A673 (cell line): ENCODE measurements around the gene BTNL2. TPM values are rescaled to one million over a fixed set of nuclear protein-coding genes. Genes with fewer than 3 reads are reported as not detected.

Experiments used
- BruUV-seq: library from RNA; stranded (reverse); fragments of 400-500 nt; replicated peaks from 2 replicates; lab custom pipeline; 2021; lab: Mats Ljungman, UMichigan
- CTCF ChIA-PET: fragments of 300-600 bp; sonication (Branson Sonifier 250); formaldehyde crosslinking; loops from one replicate; lab custom pipeline; 2022; ENCODE audit warnings: antibody characterized with exemption; lab: Charles Lee
- POLR2A ChIA-PET: fragments of 300-600 bp; sonication (Branson Sonifier 250); formaldehyde crosslinking; loops from one replicate; lab custom pipeline; 2022; ENCODE audit warnings: antibody characterized with exemption; ENCODE audit not compliant: low non-redundant PET; lab: Charles Lee
- DNase-seq: peaks from one replicate; pipeline ENCODE4 v3.0.0-alpha.2; 2015; ENCODE audit warnings: low spot score
- H3K27ac ChIP-seq: fragments of 200-600 bp; sonication (generic); 2 replicates; pipeline ENCODE4 v1.5.1; 2016; ENCODE audit warnings: mixed run types, low read depth, mild to moderate bottlenecking, mixed read lengths, antibody characterized with exemption, low read length; ENCODE audit not compliant: poor library complexity, severe bottlenecking
- H3K27me3 ChIP-seq: fragments of 200-600 bp; sonication (generic); replicated peaks from 2 replicates; pipeline ENCODE4 v1.6.1; 2017; ENCODE audit warnings: mixed run types, low read depth, mild to moderate bottlenecking, mixed read lengths, antibody characterized with exemption, low read length; ENCODE audit not compliant: insufficient read depth, poor library complexity
- H3K36me3 ChIP-seq: fragments of 200-600 bp; sonication (generic); 2 replicates; pipeline ENCODE4 v1.6.1; 2016; ENCODE audit warnings: mixed run types, mild to moderate bottlenecking, mixed read lengths, antibody characterized with exemption, low read length; ENCODE audit not compliant: insufficient read depth, poor library complexity, severe bottlenecking
- H3K4me1 ChIP-seq: fragments of 200-600 bp; sonication (generic); 2 replicates; pipeline ENCODE4 v1.6.1; 2017; ENCODE audit warnings: mixed run types, mild to moderate bottlenecking, mixed read lengths, antibody characterized with exemption, low read length; ENCODE audit not compliant: insufficient read depth, poor library complexity, severe bottlenecking
- H3K4me3 ChIP-seq: fragments of 200-600 bp; sonication (generic); 2 replicates; pipeline ENCODE4 v1.5.1; 2016; ENCODE audit warnings: low read depth, mixed run types, mild to moderate bottlenecking, mixed read lengths, low read length; ENCODE audit not compliant: poor library complexity, severe bottlenecking
- H3K9me3 ChIP-seq: fragments of 200-600 bp; sonication (generic); 2 replicates; pipeline ENCODE4 v1.6.1; 2016; ENCODE audit warnings: mixed run types, low read depth, mild to moderate bottlenecking, mixed read lengths, antibody characterized with exemption, low read length; ENCODE audit not compliant: poor library complexity, severe bottlenecking
- EZH2 ChIP-seq: fragments of 200-600 bp; sonication (generic); IDR thresholded peaks from 2 replicates; pipeline ENCODE4 v1.6.1; 2017; ENCODE audit warnings: borderline replicate concordance, low read depth, mild to moderate bottlenecking, mixed read lengths, antibody characterized with exemption, low read length; ENCODE audit not compliant: poor library complexity, severe bottlenecking
- intact Hi-C: fragments of 100-400 bp; cut with micrococcal nuclease; formaldehyde crosslinking; loops from one replicate; pipeline ENCODE4 v1.10.0; 2022; ENCODE audit not compliant: unreplicated experiment
- total RNA-seq: library from RNA; stranded (reverse); gene quantifications from 2 replicates; pipeline ENCODE4 v1.2.3, GENCODE V29; 2021
- TF ChIP-seq, protein P1 (sequence below): fragments of 300-800, 200-600 bp; sonication (generic); conservative IDR thresholded peaks from 2 replicates; pipeline ENCODE4 v1.5.1; 2017; ENCODE audit warnings: low read depth, mild to moderate bottlenecking, antibody characterized with exemption, low read length, moderate library complexity, mixed read lengths

The BTNL2 gene
- total RNA-seq, 1 experiment from 2014 or later: not detected

- Histone ChIP-seq H3K27ac (no peak overlapping the region), H3K4me3 (no peak overlapping the region), H3K36me3 (no peaks in the 10 kb centered on the region), H3K9me3 (no peaks in the 10 kb centered on the region), H3K4me1 (no peaks in the 10 kb centered on the region), H3K27me3 (peaks cover 3% of the 10 kb centered on the region)
- BruUV-seq: no TSS peak
- TF ChIP-seq EZH2: no peak
- TF ChIP-seq, protein P1, sequence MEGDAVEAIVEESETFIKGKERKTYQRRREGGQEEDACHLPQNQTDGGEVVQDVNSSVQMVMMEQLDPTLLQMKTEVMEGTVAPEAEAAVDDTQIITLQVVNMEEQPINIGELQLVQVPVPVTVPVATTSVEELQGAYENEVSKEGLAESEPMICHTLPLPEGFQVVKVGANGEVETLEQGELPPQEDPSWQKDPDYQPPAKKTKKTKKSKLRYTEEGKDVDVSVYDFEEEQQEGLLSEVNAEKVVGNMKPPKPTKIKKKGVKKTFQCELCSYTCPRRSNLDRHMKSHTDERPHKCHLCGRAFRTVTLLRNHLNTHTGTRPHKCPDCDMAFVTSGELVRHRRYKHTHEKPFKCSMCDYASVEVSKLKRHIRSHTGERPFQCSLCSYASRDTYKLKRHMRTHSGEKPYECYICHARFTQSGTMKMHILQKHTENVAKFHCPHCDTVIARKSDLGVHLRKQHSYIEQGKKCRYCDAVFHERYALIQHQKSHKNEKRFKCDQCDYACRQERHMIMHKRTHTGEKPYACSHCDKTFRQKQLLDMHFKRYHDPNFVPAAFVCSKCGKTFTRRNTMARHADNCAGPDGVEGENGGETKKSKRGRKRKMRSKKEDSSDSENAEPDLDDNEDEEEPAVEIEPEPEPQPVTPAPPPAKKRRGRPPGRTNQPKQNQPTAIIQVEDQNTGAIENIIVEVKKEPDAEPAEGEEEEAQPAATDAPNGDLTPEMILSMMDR: no peak
- intact Hi-C loops: no loop called here
- no peak for DNase-seq
- CTCF ChIA-PET: no interaction called here
- POLR2A ChIA-PET: no interaction called here
Observed at GRCh38 chr6:32355018-32355417, 52.0 kb downstream of the BTNL2 start.

DNA sequence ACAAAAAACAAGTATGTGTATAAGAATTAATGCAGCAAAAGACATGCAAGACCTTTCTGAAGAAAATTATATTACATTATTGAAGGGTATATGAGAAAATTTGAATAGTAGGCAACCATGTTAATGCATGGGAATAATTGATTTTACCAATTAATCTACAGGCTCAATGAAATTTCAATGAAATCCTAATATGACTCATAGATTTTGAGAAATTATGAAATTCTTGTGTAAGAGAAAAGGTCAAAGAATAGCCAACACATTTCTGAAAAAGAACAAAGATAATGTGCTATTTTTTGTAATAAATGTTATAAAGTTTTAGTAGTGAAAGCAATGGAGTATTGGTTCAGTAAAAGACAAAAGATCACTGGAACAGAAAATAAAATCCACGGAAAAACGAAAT, 53.6 kb downstream of the BTNL2 start:
- POLR2A ChIA-PET: no interaction called here
- BruUV-seq: no TSS peak

More for the DNA sequence above, 53.6 kb downstream of the BTNL2 start:
- CTCF ChIA-PET: no interaction called here
- no peak overlapping the region for H3K4me3 ChIP-seq
- H3K9me3 ChIP-seq: no peaks in the 10 kb centered on the region
- H3K27me3 ChIP-seq: peaks cover 8% of the 10 kb centered on the region
- H3K27ac ChIP-seq: no peak overlapping the region
- intact Hi-C loops: no loop called here
- no peak for TF ChIP-seq EZH2
- TF ChIP-seq, protein P1: no peak
- DNase-seq: no peak
- no peaks in the 10 kb centered on the region for H3K4me1 ChIP-seq
- H3K36me3 ChIP-seq: no peaks in the 10 kb centered on the region

Other genes with a start within 250 kb of the BTNL2 start
- gene EGFL8, start 242.6 kb downstream of the BTNL2 start, total RNA-seq: 31.3 and 32.4 TPM in 2 replicates
- 102 and 108 TPM in 2 replicates for gene AGPAT1, start 231.1 kb downstream of the BTNL2 start, total RNA-seq
- 62.9 and 67.0 TPM in 2 replicates for gene RNF5, start 228.8 kb downstream of the BTNL2 start, total RNA-seq
- 13.3 and 18.8 TPM in 2 replicates for gene AGER, start 222.9 kb downstream of the BTNL2 start, total RNA-seq
- gene PBX2, start 217.0 kb downstream of the BTNL2 start, total RNA-seq: 84.0 and 97.2 TPM in 2 replicates
- gene GPSM3, start 214.5 kb downstream of the BTNL2 start, total RNA-seq: 4.8 and 6.0 TPM in 2 replicates
- 2.4 and 2.8 TPM in 2 replicates for gene NOTCH4, start 183.1 kb downstream of the BTNL2 start, total RNA-seq
- gene TSBP1, start 35.3 kb downstream of the BTNL2 start, total RNA-seq: not detected in 2 replicates
- not detected in 2 replicates for gene HLA-DRA, start 32.7 kb upstream of the BTNL2 start, total RNA-seq
- gene HLA-DRB5, start 123.1 kb upstream of the BTNL2 start, total RNA-seq: not detected in 2 replicates
- not detected in 2 replicates for gene HLA-DRB1, start 182.7 kb upstream of the BTNL2 start, total RNA-seq
- gene HLA-DQA1, start 230.2 kb upstream of the BTNL2 start, total RNA-seq: not detected in 2 replicates